BLaER1 (cell line): ENCODE results near the gene TRRAP.

ENCODE experiments used
- H3K27ac ChIP-seq: shearing (Covaris generic); formaldehyde crosslinking; 2 replicates; pipeline ENCODE4 v1.8.1; 2022
- H3K27me3 ChIP-seq: shearing (Covaris generic); formaldehyde crosslinking; 2 replicates; pipeline ENCODE4 v1.8.1; 2022
- H3K36me3 ChIP-seq: shearing (Covaris generic); formaldehyde crosslinking; 2 replicates; pipeline ENCODE4 v1.8.1; 2022
- H3K4me1 ChIP-seq: shearing (Covaris generic); formaldehyde crosslinking; 2 replicates; pipeline ENCODE4 v1.8.1; 2022
- H3K4me2 ChIP-seq: shearing (Covaris generic); formaldehyde crosslinking; 2 replicates; pipeline ENCODE4 v1.8.1; 2022
- H3K4me3 ChIP-seq: shearing (Covaris generic); formaldehyde crosslinking; 2 replicates; pipeline ENCODE4 v1.8.1; 2022
- H3K9ac ChIP-seq: shearing (Covaris generic); formaldehyde crosslinking; 2 replicates; pipeline ENCODE4 v1.8.1; 2022
- H3K9me3 ChIP-seq: shearing (Covaris generic); formaldehyde crosslinking; 2 replicates; pipeline ENCODE4 v1.8.1; 2022
- H4K20me1 ChIP-seq: shearing (Covaris generic); formaldehyde crosslinking; 2 replicates; pipeline ENCODE4 v1.8.1; 2022
- Cebpa-rat ChIP-seq: shearing (Covaris generic); IDR thresholded peaks from 2 replicates; pipeline ENCODE4 v1.8.1; 2022

Gene TRRAP

GRCh38 chr7:99000904-99001465 is 122.7 kb downstream of the TRRAP start:
- peaks cover 42% of the 10 kb centered on the region for H3K4me1 ChIP-seq
- peaks cover 96% of the 10 kb centered on the region for H3K36me3 ChIP-seq
- H3K27me3 ChIP-seq = no peaks in the 10 kb centered on the region
- no peaks in the 10 kb centered on the region for H3K9me3 ChIP-seq
- no peak overlapping the region for H3K4me3 ChIP-seq
- no peak for TF ChIP-seq Cebpa-rat
- H4K20me1 ChIP-seq = no peaks in the 10 kb centered on the region
- H3K4me2 ChIP-seq = no peak overlapping the region
- 0 out of 2 replicates have a peak overlapping the region, but pooled peaks have one; percentile 31 for H3K27ac ChIP-seq
- no peak overlapping the region for H3K9ac ChIP-seq

- Histone ChIP-seq H3K27ac (no peak overlapping the region), H3K4me3 (no peak overlapping the region), H4K20me1 (no peaks in the 10 kb centered on the region), H3K4me2 (no peak overlapping the region), H3K27me3 (no peaks in the 10 kb centered on the region), H3K9me3 (no peaks in the 10 kb centered on the region), H3K9ac (no peak overlapping the region), H3K36me3 (peaks cover 95% of the 10 kb centered on the region), H3K4me1 (peaks cover 44% of the 10 kb centered on the region)
- no peak for TF ChIP-seq Cebpa-rat
Observed at GRCh38 chr7:99001482-99002147, 123.3 kb downstream of the TRRAP start.

GRCh38 chr7:99002148-99002826 is 124.0 kb downstream of the TRRAP start:
- TF ChIP-seq Cebpa-rat = no peak
- no peaks in the 10 kb centered on the region for H4K20me1 ChIP-seq
- peaks cover 45% of the 10 kb centered on the region for H3K4me1 ChIP-seq
- H3K4me3 ChIP-seq = no peak overlapping the region
- H3K27me3 ChIP-seq = no peaks in the 10 kb centered on the region
- peak overlapping the region; percentile 82 for H3K27ac ChIP-seq
- H3K36me3 ChIP-seq = peaks cover 95% of the 10 kb centered on the region
- no peak overlapping the region for H3K9ac ChIP-seq
- no peaks in the 10 kb centered on the region for H3K9me3 ChIP-seq
- peak overlapping the region; percentile 78 for H3K4me2 ChIP-seq

GRCh38 chr7:99002827-99003212 is 124.5 kb downstream of the TRRAP start:
- Histone ChIP-seq H3K9me3 (no peaks in the 10 kb centered on the region), H3K9ac (peak overlapping the region; percentile 65), H3K4me3 (no peak overlapping the region), H3K27me3 (no peaks in the 10 kb centered on the region), H3K36me3 (peaks cover 95% of the 10 kb centered on the region), H4K20me1 (no peaks in the 10 kb centered on the region), H3K27ac (peak overlapping the region; percentile 82), H3K4me1 (peaks cover 45% of the 10 kb centered on the region), H3K4me2 (peak overlapping the region; percentile 78)
- no peak for TF ChIP-seq Cebpa-rat

- peak overlapping the region; percentile 78 for H3K4me2 ChIP-seq
- H3K27ac ChIP-seq = peak overlapping the region; percentile 82
- peaks cover 45% of the 10 kb centered on the region for H3K4me1 ChIP-seq
- no peak for TF ChIP-seq Cebpa-rat
- no peaks in the 10 kb centered on the region for H3K9me3 ChIP-seq
- H3K4me3 ChIP-seq = no peak overlapping the region
- peak overlapping the region; percentile 65 for H3K9ac ChIP-seq
- no peaks in the 10 kb centered on the region for H3K27me3 ChIP-seq
- peaks cover 95% of the 10 kb centered on the region for H3K36me3 ChIP-seq
- H4K20me1 ChIP-seq = no peaks in the 10 kb centered on the region
Observed at GRCh38 chr7:99003419-99003818, 125.1 kb downstream of the TRRAP start.

GRCh38 chr7:99004216-99004615 is 125.9 kb downstream of the TRRAP start:
- H3K4me2 ChIP-seq = peak overlapping the region; percentile 78; the same call in 1 of the 2 replicates
- H3K9ac ChIP-seq = no peak overlapping the region
- H3K36me3 ChIP-seq = peaks cover 95% of the 10 kb centered on the region
- no peak for TF ChIP-seq Cebpa-rat
- H3K27me3 ChIP-seq = no peaks in the 10 kb centered on the region
- H3K4me1 ChIP-seq = peaks cover 45% of the 10 kb centered on the region
- H3K27ac ChIP-seq = peak overlapping the region; percentile 82; the same call in 1 of the 2 replicates
- H4K20me1 ChIP-seq = no peaks in the 10 kb centered on the region
- H3K9me3 ChIP-seq = no peaks in the 10 kb centered on the region
- no peak overlapping the region for H3K4me3 ChIP-seq

GRCh38 chr7:99004781-99005500 is 126.6 kb downstream of the TRRAP start:
- H3K4me2 ChIP-seq = peak overlapping the region; percentile 62
- H4K20me1 ChIP-seq = no peaks in the 10 kb centered on the region
- peak overlapping the region; percentile 63; the same call in 1 of the 2 replicates for H3K9ac ChIP-seq
- H3K27me3 ChIP-seq = no peaks in the 10 kb centered on the region
- H3K9me3 ChIP-seq = no peaks in the 10 kb centered on the region
- peak overlapping the region; percentile 82 for H3K27ac ChIP-seq
- no peak overlapping the region for H3K4me3 ChIP-seq
- peaks cover 45% of the 10 kb centered on the region for H3K4me1 ChIP-seq
- no peak for TF ChIP-seq Cebpa-rat
- H3K36me3 ChIP-seq = peaks cover 95% of the 10 kb centered on the region

GRCh38 chr7:99005776-99006175 is 127.4 kb downstream of the TRRAP start:
- Histone ChIP-seq H3K4me1 (peaks cover 45% of the 10 kb centered on the region), H3K27ac (peak overlapping the region; percentile 57), H3K4me3 (no peak overlapping the region), H3K9me3 (no peaks in the 10 kb centered on the region), H3K36me3 (peaks cover 95% of the 10 kb centered on the region), H3K27me3 (no peaks in the 10 kb centered on the region), H3K9ac (peak overlapping the region; percentile 63; the same call in 1 of the 2 replicates), H3K4me2 (peak overlapping the region; percentile 62), H4K20me1 (no peaks in the 10 kb centered on the region)
- no peak for TF ChIP-seq Cebpa-rat

- H3K36me3 ChIP-seq = peaks cover 96% of the 10 kb centered on the region
Observed at GRCh38 chr7:99006739-99007424, 128.6 kb downstream of the TRRAP start.

More at GRCh38 chr7:99006739-99007424, 128.6 kb downstream of the TRRAP start:
- Histone ChIP-seq H3K27ac (no peak overlapping the region), H4K20me1 (no peaks in the 10 kb centered on the region), H3K4me2 (no peak overlapping the region), H3K4me1 (peaks cover 45% of the 10 kb centered on the region), H3K9ac (no peak overlapping the region), H3K4me3 (no peak overlapping the region), H3K27me3 (no peaks in the 10 kb centered on the region), H3K9me3 (no peaks in the 10 kb centered on the region)
- TF ChIP-seq Cebpa-rat = no peak
